HUES48 (cell line): ENCODE results near the gene JAK1.

Experiments used
- H3K27ac ChIP-seq: one replicate; pipeline ENCODE4 v1.7.0; 2013; ENCODE audit warnings: low read depth, low read length, inconsistent platforms
- H3K27me3 ChIP-seq: 2 replicates; pipeline ENCODE4 v1.6.1; 2013; ENCODE audit warnings: mild to moderate bottlenecking, low read length; ENCODE audit not compliant: control insufficient read depth, insufficient read depth
- H3K36me3 ChIP-seq: 2 replicates; pipeline ENCODE4 v1.6.1; 2013; ENCODE audit warnings: low read length; ENCODE audit not compliant: control insufficient read depth, insufficient read depth
- H3K4me1 ChIP-seq: 2 replicates; pipeline ENCODE4 v1.6.1; 2013; ENCODE audit warnings: mild to moderate bottlenecking, low read length; ENCODE audit not compliant: control insufficient read depth, insufficient read depth
- H3K4me3 ChIP-seq: 2 replicates; pipeline ENCODE4 v1.5.1; 2013; ENCODE audit warnings: mild to moderate bottlenecking, low read depth, low read length
- H3K9ac ChIP-seq: 2 replicates; pipeline ENCODE4 v1.6.1; 2013; ENCODE audit warnings: mild to moderate bottlenecking, low read depth, low read length, moderate library complexity
- H3K9me3 ChIP-seq: 2 replicates; pipeline ENCODE4 v1.6.1; 2013; ENCODE audit warnings: low read length; ENCODE audit not compliant: control insufficient read depth, insufficient read depth

JAK1 gene

DNA sequence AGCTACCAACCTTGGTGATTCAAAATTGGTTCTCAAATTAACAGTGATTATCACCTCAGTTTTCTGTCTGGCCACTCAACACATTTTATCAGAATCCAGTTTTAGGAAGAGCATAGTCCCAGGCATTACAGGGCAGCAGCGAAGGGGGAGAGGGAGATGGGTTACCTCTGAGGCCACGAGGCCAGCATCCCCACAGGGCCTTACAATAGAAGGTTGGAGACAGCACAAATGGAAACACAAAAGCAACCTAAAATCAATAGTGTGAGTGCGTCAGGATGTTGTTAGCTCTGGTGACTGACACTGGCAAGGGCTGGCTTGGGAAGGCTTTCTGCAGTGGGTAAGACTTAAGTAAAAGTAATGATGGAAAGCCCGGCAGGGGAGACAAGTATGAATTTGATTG is 79.5 kb downstream of the JAK1 start:
- Histone ChIP-seq H3K9ac (no peak overlapping the region), H3K27ac (peak overlapping the region; percentile 63), H3K4me3 (no peak overlapping the region), H3K27me3 (no peaks in the 10 kb centered on the region), H3K36me3 (no peaks in the 10 kb centered on the region; the same call in 1 of the 2 replicates), H3K4me1 (peaks cover 42% of the 10 kb centered on the region), H3K9me3 (no peaks in the 10 kb centered on the region)

DNA sequence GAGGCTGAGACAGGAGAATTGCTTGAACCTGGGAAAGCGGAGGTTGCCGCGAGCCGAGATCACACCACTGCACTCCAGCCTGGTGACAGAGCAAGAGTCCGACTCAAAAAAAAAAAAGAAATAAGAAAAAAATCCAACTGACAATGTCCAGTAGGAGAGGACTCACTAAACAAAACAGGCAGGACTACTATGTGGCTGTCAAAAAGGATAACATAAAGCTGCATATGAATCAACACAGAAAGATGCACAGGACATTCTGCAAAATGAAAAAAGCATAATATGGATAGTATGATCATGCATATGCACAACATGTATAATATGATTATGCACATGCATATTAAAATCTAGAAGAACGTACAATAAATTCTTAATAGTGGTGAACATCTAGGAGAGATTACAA is 80.7 kb downstream of the JAK1 start:
- H3K36me3 ChIP-seq: no peaks in the 10 kb centered on the region; the same call in 1 of the 2 replicates
- H3K27ac ChIP-seq: no peak overlapping the region
- no peaks in the 10 kb centered on the region for H3K27me3 ChIP-seq
- H3K9me3 ChIP-seq: no peaks in the 10 kb centered on the region
- H3K9ac ChIP-seq: no peak overlapping the region
- H3K4me3 ChIP-seq: no peak overlapping the region
- peaks cover 39% of the 10 kb centered on the region for H3K4me1 ChIP-seq

- no peak overlapping the region for H3K4me3 ChIP-seq
- H3K9me3 ChIP-seq: no peaks in the 10 kb centered on the region
- H3K27ac ChIP-seq: no peak overlapping the region
- no peaks in the 10 kb centered on the region for H3K27me3 ChIP-seq
- H3K36me3 ChIP-seq: no peaks in the 10 kb centered on the region; the same call in 1 of the 2 replicates
- H3K9ac ChIP-seq: no peak overlapping the region
- H3K4me1 ChIP-seq: peaks cover 32% of the 10 kb centered on the region
These were observed 81.9 kb downstream of the JAK1 start for GRCh38 chr1:64884261-64885040.

GRCh38 chr1:64882574-64883255 is 83.6 kb downstream of the JAK1 start:
- Histone ChIP-seq H3K9ac (no peak overlapping the region), H3K4me1 (peaks cover 24% of the 10 kb centered on the region), H3K9me3 (no peaks in the 10 kb centered on the region), H3K36me3 (no peaks in the 10 kb centered on the region; the same call in 1 of the 2 replicates), H3K27me3 (no peaks in the 10 kb centered on the region), H3K27ac (no peak overlapping the region), H3K4me3 (no peak overlapping the region)

GRCh38 chr1:64881281-64881680 is 85.1 kb downstream of the JAK1 start:
- H3K4me3 ChIP-seq: no peak overlapping the region
- H3K27ac ChIP-seq: no peak overlapping the region
- H3K36me3 ChIP-seq: no peaks in the 10 kb centered on the region; the same call in 1 of the 2 replicates
- peaks cover 18% of the 10 kb centered on the region for H3K4me1 ChIP-seq
- H3K27me3 ChIP-seq: no peaks in the 10 kb centered on the region
- H3K9ac ChIP-seq: no peak overlapping the region
- H3K9me3 ChIP-seq: no peaks in the 10 kb centered on the region

DNA sequence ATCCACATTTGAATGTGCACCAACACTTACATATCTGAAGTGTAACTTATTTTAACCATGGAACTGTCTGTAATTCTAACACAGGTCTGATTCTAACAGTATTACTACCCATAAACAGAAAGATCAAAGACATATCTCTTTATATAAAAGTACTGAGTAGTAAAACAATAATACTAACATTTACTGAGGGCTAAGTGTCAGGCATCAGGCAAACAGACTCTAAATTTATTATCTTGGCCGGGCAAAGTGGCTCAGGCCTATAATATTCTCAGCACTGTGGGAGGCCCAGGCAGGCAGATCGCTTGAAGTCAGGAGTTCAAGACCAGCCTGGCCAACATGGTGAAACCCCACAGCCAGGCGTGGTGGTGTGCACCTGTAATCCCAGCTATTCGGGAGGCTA is 85.9 kb downstream of the JAK1 start:
- H3K4me1 ChIP-seq: peaks cover 15% of the 10 kb centered on the region
- H3K27me3 ChIP-seq: no peaks in the 10 kb centered on the region
- no peak overlapping the region for H3K4me3 ChIP-seq
- no peak overlapping the region for H3K9ac ChIP-seq
- no peaks in the 10 kb centered on the region; the same call in 1 of the 2 replicates for H3K36me3 ChIP-seq
- no peak overlapping the region for H3K27ac ChIP-seq
- H3K9me3 ChIP-seq: no peaks in the 10 kb centered on the region

DNA sequence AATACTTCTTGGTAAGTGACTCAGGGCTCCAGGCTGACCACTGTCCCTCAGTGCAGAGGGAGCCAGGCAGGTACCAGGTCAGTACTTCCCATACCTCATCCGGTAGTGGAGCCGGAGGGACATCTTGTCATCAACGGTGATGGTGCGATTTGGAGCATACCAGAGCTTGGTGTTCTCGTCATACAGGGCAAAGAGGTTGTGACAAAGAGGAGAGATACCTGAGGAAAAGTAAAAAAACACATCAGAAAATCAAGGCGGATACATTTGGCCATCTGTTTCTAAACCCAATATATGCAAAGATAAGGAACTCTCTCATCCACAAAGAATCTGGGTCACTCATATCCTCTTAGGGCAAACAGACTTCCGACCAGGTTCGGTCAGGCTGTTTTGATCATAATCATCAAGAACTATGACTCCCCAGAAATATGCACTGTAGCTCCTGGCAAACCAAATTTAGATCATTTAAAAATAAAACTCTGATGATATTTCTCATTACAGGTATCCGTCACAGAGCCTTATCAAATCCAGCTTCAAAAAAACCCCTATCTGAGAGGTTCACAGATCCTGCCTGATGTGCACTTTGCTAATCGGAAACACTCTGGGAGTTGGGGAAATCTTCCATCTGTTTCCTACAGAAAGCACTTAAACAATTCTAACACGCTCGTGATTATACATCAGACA is 87.3 kb downstream of the JAK1 start:
- no peaks in the 10 kb centered on the region for H3K9me3 ChIP-seq
- no peak overlapping the region for H3K4me3 ChIP-seq

GRCh38 chr1:64878090-64878489 is 88.3 kb downstream of the JAK1 start:
- H3K4me1 ChIP-seq: peaks cover 15% of the 10 kb centered on the region
- no peaks in the 10 kb centered on the region for H3K9me3 ChIP-seq

More for the DNA sequence above, 87.3 kb downstream of the JAK1 start:
- Histone ChIP-seq H3K27ac (no peak overlapping the region), H3K36me3 (no peaks in the 10 kb centered on the region; the same call in 1 of the 2 replicates), H3K27me3 (no peaks in the 10 kb centered on the region), H3K4me1 (peaks cover 15% of the 10 kb centered on the region), H3K9ac (no peak overlapping the region)

GRCh38 chr1:64877598-64877997 is 88.8 kb downstream of the JAK1 start:
- Histone ChIP-seq H3K9ac (no peak overlapping the region), H3K36me3 (0 out of 2 replicates have a peak, but pooled peaks cover 6% of the 10 kb centered on the region)

More at GRCh38 chr1:64878090-64878489, 88.3 kb downstream of the JAK1 start:
- H3K4me3 ChIP-seq: no peak overlapping the region
- peaks cover 1% of the 10 kb centered on the region; the same call in 1 of the 2 replicates for H3K36me3 ChIP-seq
- H3K9ac ChIP-seq: no peak overlapping the region
- H3K27me3 ChIP-seq: no peaks in the 10 kb centered on the region
- peak overlapping the region; percentile 2 for H3K27ac ChIP-seq

DNA sequence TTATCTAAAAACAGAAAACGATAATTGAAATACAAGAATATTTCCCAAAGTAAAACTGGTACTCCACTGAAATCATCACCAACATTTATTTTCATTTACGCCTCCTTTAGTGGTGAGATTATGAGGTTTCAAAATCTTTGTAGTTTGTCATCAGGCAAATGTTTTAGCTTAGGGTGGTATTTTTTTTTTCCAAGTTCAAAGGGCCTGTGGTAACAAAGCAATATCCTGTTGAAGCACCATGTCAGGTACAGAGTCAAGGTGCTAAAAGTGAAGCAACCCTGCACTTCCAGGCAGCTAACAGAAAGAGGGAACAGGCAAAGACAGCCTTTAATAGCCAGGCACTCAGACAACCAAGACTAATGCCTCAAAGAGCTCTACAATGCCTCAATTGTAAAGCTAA is 89.2 kb downstream of the JAK1 start:
- Histone ChIP-seq H3K27me3 (no peaks in the 10 kb centered on the region), H3K4me1 (peaks cover 15% of the 10 kb centered on the region), H3K4me3 (no peak overlapping the region), H3K27ac (peak overlapping the region; percentile 7), H3K9ac (no peak overlapping the region), H3K9me3 (no peaks in the 10 kb centered on the region), H3K36me3 (0 out of 2 replicates have a peak, but pooled peaks cover 6% of the 10 kb centered on the region)

More at GRCh38 chr1:64877598-64877997, 88.8 kb downstream of the JAK1 start:
- Histone ChIP-seq H3K27ac (peak overlapping the region; percentile 7), H3K27me3 (no peaks in the 10 kb centered on the region), H3K4me3 (no peak overlapping the region), H3K9me3 (no peaks in the 10 kb centered on the region), H3K4me1 (peaks cover 15% of the 10 kb centered on the region)
